Subcutaneous abdominal adipose tissue (tissue), 5 donors: ENCODE data around the gene GOLT1A.

Experiments
- H3K27ac ChIP-seq: one replicate; pipeline ENCODE4 v1.7.0; 2013; ENCODE audit warnings: low read depth, mild to moderate bottlenecking, inconsistent platforms, low read length, moderate library complexity
- H3K27me3 ChIP-seq, 5 donors: one replicate each; pipeline ENCODE4 v1.7.0; 2013; ENCODE audit warnings: low read length in 5 of 5, inconsistent platforms in 1 of 5; ENCODE audit not compliant: control insufficient read depth in 5 of 5, insufficient read depth in 4 of 5
- H3K36me3 ChIP-seq, 5 donors: one replicate each; pipeline ENCODE4 v1.7.0; 2013; ENCODE audit warnings: low read length in 5 of 5; ENCODE audit not compliant: control insufficient read depth in 5 of 5, insufficient read depth in 5 of 5
- H3K4me1 ChIP-seq, 5 donors: one replicate each; pipeline ENCODE4 v1.7.0; 2013; ENCODE audit warnings: low read length in 5 of 5, mild to moderate bottlenecking in 3 of 5, moderate library complexity in 1 of 5; ENCODE audit not compliant: control insufficient read depth in 5 of 5, insufficient read depth in 5 of 5
- H3K4me3 ChIP-seq, 5 donors: one replicate each; pipeline ENCODE4 v1.7.0; 2013; ENCODE audit warnings: low read length in 5 of 5, low read depth in 1 of 5
- H3K9ac ChIP-seq, 5 donors: one replicate each; pipeline ENCODE4 v1.7.0; 2013; ENCODE audit warnings: low read length in 5 of 5, mild to moderate bottlenecking in 4 of 5, moderate library complexity in 3 of 5
- H3K9me3 ChIP-seq, 5 donors: one replicate each; pipeline ENCODE4 v1.7.0; 2013; ENCODE audit warnings: low read length in 5 of 5; ENCODE audit not compliant: control insufficient read depth in 5 of 5
- donor health status: healthy.
- donor health status: healthy.
- donor health status: healthy.
- donor health status: healthy.
- donor health status: healthy.

The GOLT1A gene

DNA sequence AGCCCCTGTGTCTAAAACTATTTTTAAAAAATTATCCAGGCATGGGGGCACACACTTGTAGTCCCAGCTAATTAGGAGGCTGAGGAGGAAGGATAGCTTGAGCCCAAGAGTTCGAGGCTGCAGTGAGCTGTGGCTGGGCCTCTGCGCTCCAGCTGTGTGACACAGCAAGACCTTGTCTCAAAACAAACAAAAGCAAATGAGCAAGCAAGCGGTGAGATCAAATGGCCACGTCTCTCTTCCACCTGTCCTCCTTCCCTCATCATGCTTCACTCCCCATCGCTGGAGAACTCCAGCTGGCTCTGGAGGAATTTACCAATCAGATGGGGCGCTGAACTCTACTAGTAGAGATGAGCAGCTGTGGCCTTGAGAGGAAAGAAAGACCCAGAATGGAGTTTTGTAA, 33.7 kb downstream of the GOLT1A start:
- Histone ChIP-seq H3K9ac (no peak overlapping the region), H3K4me3 (no peak overlapping the region), H3K4me1 (no peaks in the 10 kb centered on the region), H3K36me3 (no peaks in the 10 kb centered on the region), H3K27me3 (peaks cover 0 to 25% (median 11%) of the 10 kb centered on the region in 5 donors), H3K9me3 (no peaks in the 10 kb centered on the region), H3K27ac (no peak overlapping the region)

DNA sequence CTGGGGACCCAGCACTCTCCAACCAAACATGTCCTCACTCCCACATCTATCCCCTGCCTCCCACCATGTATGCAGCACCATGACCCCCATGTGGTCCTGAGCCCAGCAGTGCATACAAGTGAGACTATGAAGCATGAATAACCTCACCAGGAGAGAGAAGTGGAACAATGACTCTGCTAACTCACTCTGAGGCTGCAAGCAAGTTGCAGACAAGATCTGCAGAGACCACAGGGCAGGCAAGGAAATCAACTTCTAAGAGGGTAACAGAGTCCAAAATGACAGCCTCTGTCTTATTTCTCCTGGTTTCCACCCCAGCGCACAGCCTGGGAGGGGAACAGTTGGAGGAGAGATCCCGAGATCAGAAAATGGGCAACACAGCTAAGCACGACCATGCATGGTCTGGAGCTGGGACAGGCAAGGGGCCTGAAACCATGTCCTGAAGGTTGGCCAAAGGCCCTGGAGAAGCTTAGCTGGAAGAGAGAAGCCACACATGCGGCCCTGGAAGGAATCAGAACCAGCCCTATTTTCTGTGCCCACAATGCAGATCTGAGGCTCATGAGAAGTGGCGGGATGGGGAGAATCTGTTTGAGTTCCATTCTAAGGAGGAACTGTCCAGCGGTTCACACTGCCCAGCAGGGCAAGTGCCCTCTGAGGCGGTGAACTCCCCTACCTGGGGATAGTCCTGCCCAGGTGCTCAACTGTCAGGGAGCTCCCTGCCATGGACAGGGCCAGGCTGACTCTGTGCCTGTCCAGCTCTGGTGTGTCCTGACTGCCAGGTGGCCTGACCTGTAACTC, 35.1 kb downstream of the GOLT1A start:
- H3K27ac ChIP-seq, result no peak overlapping the region
- no peak overlapping the region for H3K9ac ChIP-seq
- H3K27me3 ChIP-seq, result peaks cover 0 to 28% (median 11%) of the 10 kb centered on the region in 5 donors

DNA sequence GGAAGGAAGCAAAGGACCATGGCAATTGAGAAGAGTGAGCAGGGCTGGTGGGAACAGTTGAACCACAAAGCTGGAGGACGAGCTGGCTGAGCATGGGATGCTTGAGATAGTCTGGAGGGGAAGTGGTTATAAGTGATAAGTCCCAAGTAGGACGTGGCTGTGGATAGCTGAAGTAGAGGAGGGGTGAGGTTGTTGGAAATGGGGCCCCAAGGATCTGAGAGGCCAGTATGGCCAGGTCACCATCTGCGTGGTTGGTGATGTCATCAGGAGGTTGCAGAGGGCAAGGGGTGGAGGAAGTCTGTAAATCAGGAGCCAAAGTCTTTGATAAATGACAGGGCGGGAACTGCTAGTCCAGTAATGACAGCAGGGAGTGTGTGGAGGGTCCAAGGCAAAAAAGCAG, 36.7 kb downstream of the GOLT1A start:
- Histone ChIP-seq H3K4me3 (no peak overlapping the region), H3K9ac (no peak overlapping the region), H3K36me3 (no peaks in the 10 kb centered on the region), H3K4me1 (no peaks in the 10 kb centered on the region), H3K9me3 (no peaks in the 10 kb centered on the region), H3K27ac (no peak overlapping the region), H3K27me3 (peaks cover 0 to 28% (median 11%) of the 10 kb centered on the region in 5 donors)

More for the DNA sequence above, 35.1 kb downstream of the GOLT1A start:
- no peaks in the 10 kb centered on the region for H3K4me1 ChIP-seq
- no peak overlapping the region for H3K4me3 ChIP-seq
- H3K36me3 ChIP-seq, result no peaks in the 10 kb centered on the region
- no peaks in the 10 kb centered on the region for H3K9me3 ChIP-seq

DNA sequence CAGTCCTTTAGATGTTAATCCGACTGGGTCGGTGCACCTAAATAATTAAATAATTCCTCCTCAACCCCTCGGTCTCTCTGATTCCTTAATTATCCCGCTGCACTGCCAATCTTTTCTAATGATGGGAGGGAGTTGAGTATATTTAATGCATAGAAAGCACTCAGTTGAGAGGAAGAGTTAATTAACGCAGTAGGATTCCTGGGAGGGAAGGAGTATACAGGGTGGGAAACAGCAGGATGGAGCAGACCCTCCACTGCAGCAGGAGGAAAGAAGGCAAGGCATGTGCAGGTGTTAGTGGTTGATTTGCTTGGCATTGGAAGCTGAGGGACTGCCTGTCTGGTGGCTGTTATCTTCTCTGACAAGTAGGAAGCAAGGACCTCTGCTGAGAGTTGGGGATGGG, 37.7 kb downstream of the GOLT1A start:
- H3K36me3 ChIP-seq, result no peaks in the 10 kb centered on the region
- peaks cover 0 to 28% (median 11%) of the 10 kb centered on the region in 5 donors for H3K27me3 ChIP-seq
- H3K9me3 ChIP-seq, result no peaks in the 10 kb centered on the region
- H3K4me1 ChIP-seq, result no peaks in the 10 kb centered on the region
- no peak overlapping the region for H3K9ac ChIP-seq
- H3K4me3 ChIP-seq, result no peak overlapping the region
- no peak overlapping the region for H3K27ac ChIP-seq

DNA sequence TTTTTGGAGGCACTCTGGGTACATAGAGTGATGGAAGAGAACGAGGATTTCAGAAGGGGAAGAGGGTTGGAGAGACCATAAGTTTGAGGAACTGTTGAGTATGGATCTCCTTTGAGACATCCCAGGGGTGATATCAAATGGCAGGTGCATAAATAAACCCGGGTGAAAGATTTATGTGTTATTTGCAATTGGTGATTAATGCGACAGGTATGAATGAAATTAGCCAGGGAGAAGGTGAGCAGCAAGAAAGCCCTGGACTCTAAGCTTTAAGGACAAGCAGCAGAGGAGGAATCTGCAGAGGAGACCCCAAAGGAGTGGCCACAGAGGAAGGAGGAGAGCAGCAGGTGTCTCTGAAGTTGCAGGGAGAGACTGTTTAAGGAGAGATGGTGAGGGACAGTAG, 38.8 kb downstream of the GOLT1A start:
- Histone ChIP-seq H3K36me3 (no peaks in the 10 kb centered on the region), H3K27ac (no peak overlapping the region), H3K4me3 (no peak overlapping the region), H3K9ac (no peak overlapping the region), H3K27me3 (peaks cover 0 to 28% (median 11%) of the 10 kb centered on the region in 5 donors), H3K4me1 (no peaks in the 10 kb centered on the region), H3K9me3 (peaks cover 2 to 10% (median 8%) of the 10 kb centered on the region in 5 donors)

DNA sequence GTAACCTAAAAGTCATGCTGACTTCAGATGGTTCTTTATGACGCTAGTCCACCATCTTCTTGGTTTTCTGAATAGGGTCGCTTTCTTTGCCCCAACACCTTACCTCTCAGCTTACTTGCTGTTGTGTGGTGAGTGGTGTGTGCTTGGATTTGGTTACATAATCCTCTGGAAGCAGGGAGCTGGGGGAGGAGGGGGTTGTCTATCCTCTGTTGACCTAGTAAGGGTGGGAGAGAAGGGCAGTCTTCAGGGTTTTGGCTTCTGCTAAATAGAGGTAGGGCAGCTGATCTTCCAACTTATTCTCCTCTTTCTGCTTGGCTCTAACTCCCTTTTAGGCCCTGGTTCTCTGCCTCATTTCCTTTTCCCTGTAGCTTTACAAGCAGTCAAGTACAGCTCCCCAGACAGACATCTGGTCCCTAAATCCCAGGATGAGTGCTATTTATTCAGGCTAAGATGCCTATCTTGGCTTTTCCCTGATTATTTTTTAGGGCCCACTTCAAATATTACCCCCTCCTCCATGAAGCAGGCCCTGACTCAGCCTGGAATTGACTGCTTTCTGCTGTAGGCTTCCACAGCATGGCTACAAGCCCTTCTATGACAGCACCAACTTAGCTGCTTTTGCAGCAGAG, 41.3 kb downstream of the GOLT1A start:
- H3K9ac ChIP-seq, result no peak overlapping the region
- H3K27me3 ChIP-seq, result peaks cover 0 to 18% (median 5%) of the 10 kb centered on the region in 5 donors
- H3K9me3 ChIP-seq, result peaks cover 2 to 21% (median 15%) of the 10 kb centered on the region in 5 donors
- no peak overlapping the region for H3K27ac ChIP-seq
- no peaks in the 10 kb centered on the region for H3K4me1 ChIP-seq
- no peak overlapping the region for H3K4me3 ChIP-seq
- H3K36me3 ChIP-seq, result no peaks in the 10 kb centered on the region

DNA sequence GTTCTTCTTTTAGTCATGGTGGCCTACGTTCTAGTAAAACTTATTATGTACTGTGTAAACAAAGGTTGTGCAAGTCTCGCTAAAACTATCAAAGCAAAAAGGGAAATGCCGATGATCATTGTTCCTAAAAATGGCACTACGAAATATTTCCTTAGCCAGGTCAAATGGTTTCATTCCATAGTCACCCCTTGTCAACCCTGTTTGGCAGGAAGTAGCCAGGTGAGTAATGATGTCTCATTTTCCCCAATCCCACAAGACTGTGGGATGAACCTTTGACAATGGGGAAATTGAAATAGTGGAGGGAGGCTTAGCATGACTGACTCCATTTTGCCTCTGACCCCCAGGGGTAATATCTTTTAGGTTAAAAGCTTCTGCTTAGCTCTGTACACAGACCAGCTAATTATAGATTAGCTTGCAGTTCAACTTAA, 42.0 kb downstream of the GOLT1A start:
- Histone ChIP-seq H3K27ac (no peak overlapping the region), H3K4me1 (no peaks in the 10 kb centered on the region), H3K36me3 (no peaks in the 10 kb centered on the region), H3K9me3 (peaks cover 2 to 21% (median 15%) of the 10 kb centered on the region in 5 donors), H3K27me3 (peaks cover 0 to 14% (median 3%) of the 10 kb centered on the region in 5 donors), H3K4me3 (no peak overlapping the region), H3K9ac (no peak overlapping the region)

DNA sequence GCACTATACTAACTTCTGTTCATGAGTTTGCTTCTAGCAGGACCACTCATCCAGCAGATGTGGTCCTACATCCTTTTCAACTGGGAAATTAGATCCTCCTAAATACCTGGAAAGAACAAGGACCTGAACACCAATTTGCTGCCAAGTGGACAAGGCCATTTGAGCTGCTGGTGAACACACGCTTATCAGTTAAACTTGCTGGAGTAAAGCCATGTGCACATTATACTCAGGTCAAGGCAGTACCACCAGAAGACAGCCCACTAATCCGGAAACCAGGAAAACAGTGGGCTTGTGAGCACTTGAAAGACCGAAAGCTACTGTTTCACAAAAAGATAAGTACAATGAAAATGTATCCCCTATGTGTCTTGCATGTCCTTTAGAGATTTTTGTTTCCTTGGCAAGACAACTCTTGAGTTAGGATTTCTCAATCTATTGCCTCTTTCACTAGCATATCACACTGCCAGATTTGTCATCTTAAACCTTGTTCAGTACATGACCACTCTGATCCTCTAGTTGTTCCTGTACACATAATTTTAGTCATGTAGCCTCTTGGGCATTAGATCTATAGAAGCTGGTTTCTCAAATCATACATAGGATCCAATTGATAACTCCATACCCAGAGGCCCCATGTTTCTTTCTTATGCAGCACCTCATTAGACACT, 43.2 kb downstream of the GOLT1A start:
- Histone ChIP-seq H3K27ac (no peak overlapping the region), H3K27me3 (peaks cover 6 to 13% (median 11%) of the 10 kb centered on the region in 5 donors), H3K4me3 (no peak overlapping the region), H3K9ac (no peak overlapping the region), H3K9me3 (peaks cover 2 to 21% (median 15%) of the 10 kb centered on the region in 5 donors), H3K4me1 (no peaks in the 10 kb centered on the region), H3K36me3 (no peaks in the 10 kb centered on the region)

DNA sequence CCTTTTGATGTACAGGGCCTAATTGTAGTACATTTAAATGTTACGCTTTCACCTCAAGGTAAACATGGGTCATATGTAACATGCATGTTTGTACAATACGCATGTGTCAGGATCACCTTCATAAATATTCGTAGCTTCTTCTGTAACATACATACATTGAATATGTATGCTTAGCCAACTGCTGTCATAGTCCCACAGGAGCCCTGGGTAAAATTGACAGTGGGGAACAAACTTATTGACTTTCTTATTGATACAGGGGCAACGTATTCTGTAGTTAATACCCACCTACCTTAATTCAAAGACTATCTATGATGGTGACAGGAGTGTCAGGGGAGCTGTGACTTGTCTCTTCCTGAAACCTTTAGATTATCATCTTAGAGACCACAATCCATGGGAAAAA, 43.9 kb downstream of the GOLT1A start:
- Histone ChIP-seq H3K27ac (no peak overlapping the region), H3K27me3 (peaks cover 6 to 9% (median 7%) of the 10 kb centered on the region in 5 donors), H3K36me3 (no peaks in the 10 kb centered on the region), H3K4me3 (no peak overlapping the region), H3K4me1 (no peaks in the 10 kb centered on the region), H3K9me3 (peaks cover 2 to 21% (median 15%) of the 10 kb centered on the region in 5 donors), H3K9ac (no peak overlapping the region)

DNA sequence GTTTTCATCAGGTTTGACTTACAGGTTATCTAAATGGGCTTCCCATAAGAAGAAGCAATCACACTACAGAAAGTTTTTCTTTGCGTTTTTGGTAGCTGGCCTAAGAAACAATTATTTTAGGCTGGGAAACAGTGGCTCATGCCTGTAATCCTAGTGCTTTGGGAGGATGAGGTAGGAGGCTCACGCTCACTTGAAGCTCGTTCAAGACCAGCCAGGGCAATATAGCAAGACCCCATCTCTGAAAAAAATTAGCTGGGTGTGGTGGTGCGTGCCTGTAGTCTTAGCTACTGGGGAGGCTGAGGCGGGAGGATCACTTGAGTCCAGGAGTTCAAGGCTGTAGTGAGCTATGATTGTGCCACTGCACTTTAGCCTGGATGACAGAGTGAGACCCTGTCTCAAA, 46.1 kb downstream of the GOLT1A start:
- Histone ChIP-seq H3K27me3 (peaks cover 6 to 8% (median 7%) of the 10 kb centered on the region in 5 donors), H3K9ac (no peak overlapping the region), H3K4me1 (peaks cover 0 to 3% (median 0%) of the 10 kb centered on the region in 5 donors), H3K27ac (no peak overlapping the region), H3K4me3 (no peak overlapping the region), H3K36me3 (no peaks in the 10 kb centered on the region), H3K9me3 (peaks cover 2 to 21% (median 15%) of the 10 kb centered on the region in 5 donors)
